ENCODE results near the gene PLEKHG4. TPM values are rescaled to one million over a fixed set of nuclear protein-coding genes. Genes with fewer than 3 reads are reported as not detected.

PLEKHG4 gene
- total and polyA plus RNA-seq, 9 of the 15 experiments (the other 6 are each of a cell fraction or from before 2014, with no cell fraction given) = 3.7 to 36.8 (median 17.9) TPM

DNA sequence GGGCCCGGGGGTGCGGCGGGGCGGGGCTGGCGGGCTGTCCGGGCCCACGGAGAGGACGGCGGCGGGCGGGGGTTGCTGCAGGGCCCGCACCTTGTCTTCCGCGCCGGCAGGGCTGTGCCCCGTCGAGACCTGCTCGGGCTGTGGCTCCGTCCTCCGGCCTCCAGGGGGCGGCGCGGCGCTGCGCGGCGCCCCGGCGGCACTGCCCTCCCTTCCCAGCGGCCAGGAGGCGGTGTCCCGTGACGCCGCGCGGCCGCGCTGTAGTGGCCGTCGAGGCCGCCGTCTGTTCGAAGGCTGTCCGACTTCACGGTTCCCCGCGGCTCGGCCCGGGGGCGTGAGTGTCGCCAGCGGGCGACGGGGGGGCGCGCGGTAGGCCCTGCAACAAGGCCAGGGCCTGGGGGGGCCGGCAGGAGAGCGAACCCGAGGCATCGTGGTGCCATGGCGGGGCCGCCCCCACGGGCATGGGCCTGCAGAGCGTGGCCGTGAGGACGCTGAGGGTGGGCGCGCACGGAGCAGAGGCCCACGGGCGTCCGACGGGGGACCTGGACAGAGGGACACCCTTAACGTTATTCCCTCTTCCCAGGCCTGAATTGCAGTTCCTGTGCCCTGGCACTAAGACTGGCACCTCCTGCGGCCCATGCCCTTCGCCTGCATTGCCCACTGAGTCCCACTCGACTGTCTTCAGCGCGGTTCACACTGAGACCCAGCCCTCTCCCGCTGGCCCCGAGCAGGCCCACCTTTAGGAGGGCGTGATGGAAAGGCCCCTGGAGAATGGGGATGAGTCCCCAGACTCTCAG lies at the start of gene PLEKHG4 (continued):
- TF ChIP-seq SIN3A (IDR thresholded peaks at IDR 0.05; ENCODE audit: borderline replicate concordance in 2 of 2, control insufficient read depth in 1 of 2, low read depth in 2 of 2, low read length in 2 of 2) (peak in 1 of 2 experiments; percentile 73; a peak in 1 of 4 replicates), MAZ (CRISPR knock-in tag; conservative IDR thresholded peaks at IDR 0.05 in 1 of 2, IDR thresholded peaks at IDR 0.05 in 1 of 2) (peak in 1 of 2 experiments; percentile 93; a peak in 2 of 4 replicates), HSF4 (CRISPR knock-in tag; IDR thresholded peaks at IDR 0.05; ENCODE audit: borderline replicate concordance) (peak; percentile 74; the same call in 1 of the 2 replicates), ZC3H11A (IDR thresholded peaks at IDR 0.05; ENCODE audit: low read depth, low read length) (peak; percentile 18; the same call in 1 of the 2 replicates), CCNT2 (IDR thresholded peaks at IDR 0.05; ENCODE audit: borderline replicate concordance, extremely low read depth, insufficient read length, low read depth, low read length) (peak; percentile 90), HDGF (IDR thresholded peaks at IDR 0.05) (no peak), ZNF76 (CRISPR knock-in tag; IDR thresholded peaks at IDR 0.05; ENCODE audit: borderline replicate concordance) (peak; percentile 88; the same call in 1 of the 2 replicates), ELF4 (CRISPR knock-in tag; IDR thresholded peaks at IDR 0.05) (no peak), SAFB (IDR thresholded peaks at IDR 0.05; ENCODE audit: borderline replicate concordance, low read depth, low read length) (peak; percentile 86), GTF2E2 (tag; IDR thresholded peaks at IDR 0.05) (peak; percentile 78; the same call in 1 of the 2 replicates), L3MBTL2 (IDR thresholded peaks at IDR 0.05) (peak; percentile 98), TBP (optimal IDR thresholded peaks at IDR 0.05; ENCODE audit: low read depth, low read length) (peak; percentile 66), CBX5 (IDR thresholded peaks at IDR 0.05; ENCODE audit: borderline replicate concordance, low read depth) (peak; percentile 15; the same call in 1 of the 2 replicates)
- TF ChIP-seq, protein P1, sequence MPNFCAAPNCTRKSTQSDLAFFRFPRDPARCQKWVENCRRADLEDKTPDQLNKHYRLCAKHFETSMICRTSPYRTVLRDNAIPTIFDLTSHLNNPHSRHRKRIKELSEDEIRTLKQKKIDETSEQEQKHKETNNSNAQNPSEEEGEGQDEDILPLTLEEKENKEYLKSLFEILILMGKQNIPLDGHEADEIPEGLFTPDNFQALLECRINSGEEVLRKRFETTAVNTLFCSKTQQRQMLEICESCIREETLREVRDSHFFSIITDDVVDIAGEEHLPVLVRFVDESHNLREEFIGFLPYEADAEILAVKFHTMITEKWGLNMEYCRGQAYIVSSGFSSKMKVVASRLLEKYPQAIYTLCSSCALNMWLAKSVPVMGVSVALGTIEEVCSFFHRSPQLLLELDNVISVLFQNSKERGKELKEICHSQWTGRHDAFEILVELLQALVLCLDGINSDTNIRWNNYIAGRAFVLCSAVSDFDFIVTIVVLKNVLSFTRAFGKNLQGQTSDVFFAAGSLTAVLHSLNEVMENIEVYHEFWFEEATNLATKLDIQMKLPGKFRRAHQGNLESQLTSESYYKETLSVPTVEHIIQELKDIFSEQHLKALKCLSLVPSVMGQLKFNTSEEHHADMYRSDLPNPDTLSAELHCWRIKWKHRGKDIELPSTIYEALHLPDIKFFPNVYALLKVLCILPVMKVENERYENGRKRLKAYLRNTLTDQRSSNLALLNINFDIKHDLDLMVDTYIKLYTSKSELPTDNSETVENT (CRISPR knock-in tag; IDR thresholded peaks at IDR 0.05) = peak; percentile 87
- TF ChIP-seq, protein P2, sequence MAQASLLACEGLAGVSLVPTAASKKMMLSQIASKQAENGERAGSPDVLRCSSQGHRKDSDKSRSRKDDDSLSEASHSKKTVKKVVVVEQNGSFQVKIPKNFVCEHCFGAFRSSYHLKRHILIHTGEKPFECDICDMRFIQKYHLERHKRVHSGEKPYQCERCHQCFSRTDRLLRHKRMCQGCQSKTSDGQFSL (CRISPR knock-in tag; IDR thresholded peaks at IDR 0.05) = 0 out of 2 replicates have a peak, but pooled peaks have one; percentile 55
- TF ChIP-seq, protein P2 (tag; IDR thresholded peaks at IDR 0.05) = no peak
- TF ChIP-seq, protein P3, sequence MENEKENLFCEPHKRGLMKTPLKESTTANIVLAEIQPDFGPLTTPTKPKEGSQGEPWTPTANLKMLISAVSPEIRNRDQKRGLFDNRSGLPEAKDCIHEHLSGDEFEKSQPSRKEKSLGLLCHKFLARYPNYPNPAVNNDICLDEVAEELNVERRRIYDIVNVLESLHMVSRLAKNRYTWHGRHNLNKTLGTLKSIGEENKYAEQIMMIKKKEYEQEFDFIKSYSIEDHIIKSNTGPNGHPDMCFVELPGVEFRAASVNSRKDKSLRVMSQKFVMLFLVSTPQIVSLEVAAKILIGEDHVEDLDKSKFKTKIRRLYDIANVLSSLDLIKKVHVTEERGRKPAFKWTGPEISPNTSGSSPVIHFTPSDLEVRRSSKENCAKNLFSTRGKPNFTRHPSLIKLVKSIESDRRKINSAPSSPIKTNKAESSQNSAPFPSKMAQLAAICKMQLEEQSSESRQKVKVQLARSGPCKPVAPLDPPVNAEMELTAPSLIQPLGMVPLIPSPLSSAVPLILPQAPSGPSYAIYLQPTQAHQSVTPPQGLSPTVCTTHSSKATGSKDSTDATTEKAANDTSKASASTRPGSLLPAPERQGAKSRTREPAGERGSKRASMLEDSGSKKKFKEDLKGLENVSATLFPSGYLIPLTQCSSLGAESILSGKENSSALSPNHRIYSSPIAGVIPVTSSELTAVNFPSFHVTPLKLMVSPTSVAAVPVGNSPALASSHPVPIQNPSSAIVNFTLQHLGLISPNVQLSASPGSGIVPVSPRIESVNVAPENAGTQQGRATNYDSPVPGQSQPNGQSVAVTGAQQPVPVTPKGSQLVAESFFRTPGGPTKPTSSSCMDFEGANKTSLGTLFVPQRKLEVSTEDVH (IDR thresholded peaks at IDR 0.05; ENCODE audit: low read depth, partially characterized antibody) = no peak
- TF ChIP-seq, protein P4, sequence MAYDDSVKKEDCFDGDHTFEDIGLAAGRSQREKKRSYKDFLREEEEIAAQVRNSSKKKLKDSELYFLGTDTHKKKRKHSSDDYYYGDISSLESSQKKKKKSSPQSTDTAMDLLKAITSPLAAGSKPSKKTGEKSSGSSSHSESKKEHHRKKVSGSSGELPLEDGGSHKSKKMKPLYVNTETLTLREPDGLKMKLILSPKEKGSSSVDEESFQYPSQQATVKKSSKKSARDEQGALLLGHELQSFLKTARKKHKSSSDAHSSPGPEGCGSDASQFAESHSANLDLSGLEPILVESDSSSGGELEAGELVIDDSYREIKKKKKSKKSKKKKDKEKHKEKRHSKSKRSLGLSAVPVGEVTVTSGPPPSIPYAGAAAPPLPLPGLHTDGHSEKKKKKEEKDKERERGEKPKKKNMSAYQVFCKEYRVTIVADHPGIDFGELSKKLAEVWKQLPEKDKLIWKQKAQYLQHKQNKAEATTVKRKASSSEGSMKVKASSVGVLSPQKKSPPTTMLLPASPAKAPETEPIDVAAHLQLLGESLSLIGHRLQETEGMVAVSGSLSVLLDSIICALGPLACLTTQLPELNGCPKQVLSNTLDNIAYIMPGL (CRISPR knock-in tag; IDR thresholded peaks at IDR 0.05) = peak; percentile 86; the same call in 1 of the 2 replicates
